Caco-2 (cell line): Measurements from ENCODE around the gene MBP. TPM values are rescaled to one million over a fixed set of nuclear protein-coding genes. Genes with fewer than 3 reads are reported as not detected.

Source experiments
- BruUV-seq: library from RNA; stranded (reverse); fragments of 400-500 nt; replicated peaks from 2 replicates; lab custom pipeline; 2021; lab: Mats Ljungman, UMichigan
- CTCF ChIA-PET: fragments of 300-600 bp; sonication (Branson Sonifier 250); formaldehyde crosslinking; loops from one replicate; lab custom pipeline; 2022; ENCODE audit warnings: antibody characterized with exemption; lab: Charles Lee
- POLR2A ChIA-PET: fragments of 300-600 bp; sonication (Branson Sonifier 250); formaldehyde crosslinking; loops from one replicate; lab custom pipeline; 2022; ENCODE audit warnings: antibody characterized with exemption; lab: Charles Lee
- DNase-seq, 2 experiments: peaks; one replicate each; pipeline versions ENCODE4 v3.0.0 to v3.0.0-alpha.2; 2020 to 2022
- H3K27me3 ChIP-seq: replicated peaks from 2 replicates; pipeline ENCODE4 v1.6.0; 2011; ENCODE audit warnings: low read length; ENCODE audit not compliant: control insufficient read depth, insufficient read depth
- H3K36me3 ChIP-seq: 2 replicates; pipeline ENCODE4 v1.5.1; 2011; ENCODE audit warnings: low read length; ENCODE audit not compliant: control insufficient read depth, insufficient read depth
- H3K4me1 ChIP-seq: fragments of 250-450 bp; sonication (Bioruptor Pico); 2 replicates; pipeline ENCODE4 v1.5.1; 2020; ENCODE audit warnings: mild to moderate bottlenecking
- H3K4me3 ChIP-seq: 2 replicates; pipeline ENCODE4 v1.5.1; 2011; ENCODE audit warnings: low read depth, mild to moderate bottlenecking, control low read depth, low read length
- H3K9me3 ChIP-seq: fragments of 250-450 bp; sonication (Bioruptor Pico); 2 replicates; pipeline ENCODE4 v1.5.1; 2020; ENCODE audit warnings: mild to moderate bottlenecking, moderate library complexity
- H3K27ac Mint-ChIP-seq: one replicate; pipeline ENCODE4 v1.8.0; 2022; ENCODE audit warnings: mixed read lengths; ENCODE audit not compliant: unreplicated experiment
- H3K27me3 Mint-ChIP-seq: one replicate; pipeline ENCODE4 v1.8.0; 2022; ENCODE audit warnings: mixed read lengths; ENCODE audit not compliant: insufficient read depth, unreplicated experiment
- H3K36me3 Mint-ChIP-seq: one replicate; pipeline ENCODE4 v1.8.0; 2022; ENCODE audit warnings: mild to moderate bottlenecking, mixed read lengths; ENCODE audit not compliant: insufficient read depth, unreplicated experiment
- H3K4me1 Mint-ChIP-seq: one replicate; pipeline ENCODE4 v1.8.0; 2022; ENCODE audit warnings: low read depth, mixed read lengths; ENCODE audit not compliant: unreplicated experiment
- H3K4me3 Mint-ChIP-seq: one replicate; pipeline ENCODE4 v1.8.0; 2022; ENCODE audit warnings: mild to moderate bottlenecking, moderate library complexity, mixed read lengths; ENCODE audit not compliant: unreplicated experiment
- H3K9me3 Mint-ChIP-seq: one replicate; pipeline ENCODE4 v1.8.0; 2022; ENCODE audit warnings: mixed read lengths; ENCODE audit not compliant: unreplicated experiment
- intact Hi-C: fragments of 100-400 bp; cut with micrococcal nuclease; formaldehyde crosslinking; loops from one replicate; pipeline ENCODE4 v1.10.0; 2022; ENCODE audit not compliant: unreplicated experiment
- total RNA-seq: library from RNA; stranded (reverse); gene quantifications from 2 replicates; pipeline ENCODE4 v1.2.3, GENCODE V29; 2022
- TF ChIP-seq, protein P1 (sequence below), 2 experiments: fragments of 200-600 bp in 1 of 2; IDR thresholded peaks; 1 replicate in 1 of 2; 2 replicates in 1 of 2; pipeline versions ENCODE4 v1.5.1 to v1.8.0; 2011 to 2022; ENCODE audit warnings: antibody characterized with exemption in 1 of 2, control low read depth in 1 of 2, inconsistent platforms in 1 of 2, low read depth in 1 of 2, low read length in 1 of 2, mild to moderate bottlenecking in 1 of 2, moderate library complexity in 1 of 2; ENCODE audit not compliant: insufficient read depth in 1 of 2, severe bottlenecking in 1 of 2, unreplicated experiment in 1 of 2

Gene MBP
- total RNA-seq, 1 experiment from 2014 or later: 11.4 TPM

DNA sequence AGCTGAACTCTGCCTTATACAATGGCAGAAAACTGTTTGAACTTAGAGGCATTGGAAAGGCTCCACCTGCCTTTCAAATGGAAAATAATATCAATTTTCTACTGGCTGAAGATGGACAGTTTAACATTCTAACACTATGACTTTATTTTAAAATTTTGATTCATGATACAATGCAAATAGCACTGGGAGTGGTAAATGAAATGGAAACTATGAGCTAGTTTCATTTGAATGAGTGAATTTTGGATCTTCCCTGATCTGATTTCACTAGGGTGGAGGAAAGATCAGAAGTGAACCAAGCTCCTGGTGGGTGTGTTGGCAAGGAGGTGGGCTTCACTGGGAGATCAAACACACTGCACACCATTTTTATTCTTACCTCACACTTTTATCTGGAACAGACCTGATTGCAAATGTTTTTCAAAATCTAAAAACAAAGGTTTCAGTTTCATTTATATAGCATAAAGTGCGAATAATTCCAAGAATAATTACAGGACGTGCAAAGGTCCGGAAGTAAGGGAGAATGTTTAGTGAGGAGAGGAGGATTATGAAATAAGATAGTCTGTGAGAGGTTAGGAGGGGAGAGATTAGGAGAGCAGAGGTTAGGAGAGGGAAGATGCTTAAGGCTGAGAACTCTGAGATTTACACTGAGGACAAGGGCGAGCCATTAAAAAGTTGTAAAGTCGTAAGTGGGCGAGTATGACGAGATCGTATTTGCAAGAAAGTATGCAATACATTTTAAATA, 18.6 kb upstream of the MBP start:
- DNase-seq: no peak
- Mint-ChIP-seq H3K36me3 (no peaks in the 10 kb centered on the region), H3K27me3 (peaks cover 7% of the 10 kb centered on the region), H3K27ac (no peak overlapping the region), H3K9me3 (no peaks in the 10 kb centered on the region), H3K4me3 (no peak overlapping the region), H3K4me1 (no peaks in the 10 kb centered on the region)
- TF ChIP-seq, protein P1, sequence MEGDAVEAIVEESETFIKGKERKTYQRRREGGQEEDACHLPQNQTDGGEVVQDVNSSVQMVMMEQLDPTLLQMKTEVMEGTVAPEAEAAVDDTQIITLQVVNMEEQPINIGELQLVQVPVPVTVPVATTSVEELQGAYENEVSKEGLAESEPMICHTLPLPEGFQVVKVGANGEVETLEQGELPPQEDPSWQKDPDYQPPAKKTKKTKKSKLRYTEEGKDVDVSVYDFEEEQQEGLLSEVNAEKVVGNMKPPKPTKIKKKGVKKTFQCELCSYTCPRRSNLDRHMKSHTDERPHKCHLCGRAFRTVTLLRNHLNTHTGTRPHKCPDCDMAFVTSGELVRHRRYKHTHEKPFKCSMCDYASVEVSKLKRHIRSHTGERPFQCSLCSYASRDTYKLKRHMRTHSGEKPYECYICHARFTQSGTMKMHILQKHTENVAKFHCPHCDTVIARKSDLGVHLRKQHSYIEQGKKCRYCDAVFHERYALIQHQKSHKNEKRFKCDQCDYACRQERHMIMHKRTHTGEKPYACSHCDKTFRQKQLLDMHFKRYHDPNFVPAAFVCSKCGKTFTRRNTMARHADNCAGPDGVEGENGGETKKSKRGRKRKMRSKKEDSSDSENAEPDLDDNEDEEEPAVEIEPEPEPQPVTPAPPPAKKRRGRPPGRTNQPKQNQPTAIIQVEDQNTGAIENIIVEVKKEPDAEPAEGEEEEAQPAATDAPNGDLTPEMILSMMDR (IDR thresholded peaks at IDR 0.05; ENCODE audit: insufficient read depth in 1 of 2, low read depth in 1 of 2, low read length in 1 of 2, severe bottlenecking in 1 of 2, unreplicated experiment in 1 of 2): no peak
- no peak overlapping the region for H3K4me3 ChIP-seq
- no peaks in the 10 kb centered on the region for H3K27me3 ChIP-seq
- H3K36me3 ChIP-seq: no peaks in the 10 kb centered on the region
- ChIA-PET CTCF (no interaction called here), POLR2A (no interaction called here)
- intact Hi-C loops: no loop called here
- no TSS peak for BruUV-seq
- H3K4me1 ChIP-seq: no peaks in the 10 kb centered on the region
- no peaks in the 10 kb centered on the region for H3K9me3 ChIP-seq

DNA sequence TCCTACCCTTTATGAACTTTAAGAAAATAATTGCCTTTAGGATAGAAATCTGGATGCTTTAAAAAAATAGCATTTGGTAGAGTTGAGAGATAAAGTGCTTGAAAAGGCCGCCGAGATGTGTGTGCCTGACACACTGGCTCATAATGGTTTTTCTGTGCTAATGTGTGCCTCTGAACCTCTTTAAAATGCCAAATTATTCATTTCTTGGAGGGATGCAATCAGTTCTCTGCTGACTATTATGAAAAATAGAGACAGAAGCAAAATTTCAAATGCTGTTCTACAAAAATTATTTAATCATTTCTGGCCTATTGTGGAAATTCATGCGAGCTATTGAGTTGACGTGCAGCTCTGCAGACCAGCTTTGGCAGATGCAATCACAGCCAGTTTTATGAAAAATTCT, 18.0 kb upstream of the MBP start:
- intact Hi-C loops: no loop called here
- Histone ChIP-seq H3K9me3 (no peaks in the 10 kb centered on the region), H3K4me1 (no peaks in the 10 kb centered on the region), H3K27me3 (no peaks in the 10 kb centered on the region), H3K36me3 (no peaks in the 10 kb centered on the region), H3K4me3 (no peak overlapping the region)
- DNase-seq: no peak
- no TSS peak for BruUV-seq
- POLR2A ChIA-PET: no interaction called here
- Mint-ChIP-seq H3K4me1 (no peaks in the 10 kb centered on the region), H3K36me3 (no peaks in the 10 kb centered on the region), H3K27ac (no peak overlapping the region), H3K4me3 (no peak overlapping the region), H3K9me3 (no peaks in the 10 kb centered on the region), H3K27me3 (peaks cover 7% of the 10 kb centered on the region)
- CTCF ChIA-PET: no interaction called here
- TF ChIP-seq, protein P1 (IDR thresholded peaks at IDR 0.05; ENCODE audit: insufficient read depth in 1 of 2, low read depth in 1 of 2, low read length in 1 of 2, severe bottlenecking in 1 of 2, unreplicated experiment in 1 of 2): no peak

DNA sequence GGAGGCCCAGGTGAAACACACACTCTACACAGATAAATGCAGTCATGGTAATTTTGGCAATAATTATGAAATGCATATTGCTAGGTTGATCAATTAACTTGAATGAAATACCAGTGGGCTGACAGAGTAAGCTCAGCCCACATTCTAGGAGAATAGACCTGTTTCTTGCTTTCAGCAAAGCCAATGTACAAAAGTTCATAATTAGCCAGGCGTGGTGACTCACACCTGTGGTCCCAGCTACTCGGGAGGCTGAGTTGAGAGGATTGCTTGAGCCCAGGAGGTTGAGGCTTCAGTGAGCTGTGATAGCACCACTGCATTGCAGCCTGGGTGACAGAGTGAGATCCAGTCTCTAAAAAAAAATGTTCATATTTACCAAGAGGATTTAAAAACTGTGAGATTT, 15.7 kb upstream of the MBP start:
- Mint-ChIP-seq H3K27ac (no peak overlapping the region), H3K4me3 (no peak overlapping the region), H3K9me3 (no peaks in the 10 kb centered on the region), H3K27me3 (peaks cover 7% of the 10 kb centered on the region), H3K4me1 (no peaks in the 10 kb centered on the region), H3K36me3 (no peaks in the 10 kb centered on the region)
- TF ChIP-seq, protein P1 (IDR thresholded peaks at IDR 0.05; ENCODE audit: insufficient read depth in 1 of 2, low read depth in 1 of 2, low read length in 1 of 2, severe bottlenecking in 1 of 2, unreplicated experiment in 1 of 2): no peak
- POLR2A ChIA-PET: no interaction called here
- no peak for DNase-seq
- BruUV-seq: no TSS peak
- Histone ChIP-seq H3K27me3 (no peaks in the 10 kb centered on the region), H3K4me1 (no peaks in the 10 kb centered on the region), H3K4me3 (no peak overlapping the region), H3K9me3 (no peaks in the 10 kb centered on the region), H3K36me3 (no peaks in the 10 kb centered on the region)
- intact Hi-C loops: no loop called here
- CTCF ChIA-PET: no interaction called here
